ENCODE data around the gene GPR108.
"Not testable (repeated sequence)": the region's sequence is repeated elsewhere in the genome, so short reads cannot be mapped to it uniquely, and the experiment has no call there.

The GPR108 gene

DNA sequence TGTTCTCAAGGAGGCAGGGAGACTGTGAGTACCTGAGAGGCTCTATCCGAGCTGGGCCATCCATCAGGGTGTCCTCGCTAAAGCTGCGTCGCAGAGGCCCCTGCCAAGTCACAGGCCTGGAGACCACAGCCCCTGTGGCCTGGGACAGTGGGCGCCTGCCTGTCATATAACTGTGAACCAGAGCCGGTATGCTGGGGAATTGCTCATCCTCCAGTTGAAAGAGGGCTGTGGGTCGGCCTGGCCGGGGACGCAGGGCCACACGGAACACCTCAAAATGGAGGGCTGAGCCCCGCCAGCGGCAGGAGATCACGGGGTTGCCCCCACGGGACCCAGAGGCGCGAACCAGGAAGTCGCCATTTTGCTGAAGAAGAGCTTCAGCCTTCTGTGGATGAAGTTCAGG lies 23.2 kb upstream of the GPR108 start:
- no peak for DNase-seq

- no peak for DNase-seq
These were observed 17.5 kb upstream of the GPR108 start for GRCh38 chr19:6754653-6755463.

DNA sequence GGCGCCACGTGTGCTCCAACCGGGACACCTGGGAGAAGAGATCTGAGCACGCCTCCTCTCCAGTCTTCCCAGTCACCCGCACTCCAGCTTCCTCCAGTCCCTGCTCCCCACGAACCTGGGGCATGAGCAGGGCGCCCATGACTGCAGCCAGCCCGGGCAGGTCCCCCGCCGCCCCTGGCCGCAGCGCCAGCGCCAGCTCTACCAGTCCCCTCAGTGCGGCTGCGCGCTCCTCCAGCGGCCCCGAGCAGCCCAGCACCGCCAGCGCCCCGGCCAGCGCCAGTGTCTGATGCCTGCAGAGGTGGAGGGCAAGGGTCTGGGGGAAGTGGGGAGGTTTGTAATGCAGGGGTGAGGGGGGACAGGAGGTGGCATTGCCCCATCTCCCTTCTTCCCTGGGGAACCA lies 16.8 kb upstream of the GPR108 start:
- no peak for DNase-seq

DNA sequence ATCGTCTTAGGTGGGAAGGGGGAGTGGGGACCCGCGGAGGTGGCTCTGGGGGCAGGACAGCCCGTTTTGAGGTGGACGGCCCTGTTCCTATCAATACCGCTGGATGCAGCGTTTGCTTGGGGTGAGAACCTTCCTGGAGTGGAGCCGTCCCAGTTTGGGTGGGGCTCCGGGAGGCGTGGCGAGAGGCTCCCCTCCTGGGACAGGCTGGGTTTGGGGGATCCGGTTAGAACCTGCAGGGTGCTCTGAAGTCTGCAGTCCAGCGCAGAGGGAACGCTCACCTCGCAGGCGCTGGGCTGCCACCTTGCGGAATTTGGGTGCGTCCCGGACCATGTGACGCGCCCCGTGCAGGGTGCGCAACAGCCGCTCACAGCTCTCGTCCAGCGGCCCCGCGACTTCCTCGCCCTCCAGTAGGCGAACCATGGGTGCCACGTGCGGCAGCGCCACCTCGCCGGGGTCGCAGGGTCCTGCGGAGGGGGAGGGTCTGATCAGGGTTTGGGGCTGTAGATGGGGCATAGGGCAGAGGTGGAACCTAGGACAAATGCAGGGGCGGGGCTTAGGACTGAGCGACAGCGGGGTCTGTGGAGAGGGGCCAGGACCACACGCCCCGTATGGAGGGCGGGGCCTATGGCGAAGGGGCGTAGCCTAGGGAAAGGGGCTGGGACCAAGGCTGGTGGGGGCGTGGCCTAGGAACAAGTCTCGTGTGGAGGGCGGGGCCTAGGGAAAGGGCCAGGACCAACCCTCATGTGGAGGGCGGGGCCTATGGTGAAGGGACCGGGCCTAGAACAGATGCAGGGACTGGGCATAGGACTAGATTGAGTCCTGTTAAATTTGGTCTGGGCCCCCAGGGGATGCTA lies 16.0 kb upstream of the GPR108 start:
- DNase-seq: peak; percentile 89 to 93

DNA sequence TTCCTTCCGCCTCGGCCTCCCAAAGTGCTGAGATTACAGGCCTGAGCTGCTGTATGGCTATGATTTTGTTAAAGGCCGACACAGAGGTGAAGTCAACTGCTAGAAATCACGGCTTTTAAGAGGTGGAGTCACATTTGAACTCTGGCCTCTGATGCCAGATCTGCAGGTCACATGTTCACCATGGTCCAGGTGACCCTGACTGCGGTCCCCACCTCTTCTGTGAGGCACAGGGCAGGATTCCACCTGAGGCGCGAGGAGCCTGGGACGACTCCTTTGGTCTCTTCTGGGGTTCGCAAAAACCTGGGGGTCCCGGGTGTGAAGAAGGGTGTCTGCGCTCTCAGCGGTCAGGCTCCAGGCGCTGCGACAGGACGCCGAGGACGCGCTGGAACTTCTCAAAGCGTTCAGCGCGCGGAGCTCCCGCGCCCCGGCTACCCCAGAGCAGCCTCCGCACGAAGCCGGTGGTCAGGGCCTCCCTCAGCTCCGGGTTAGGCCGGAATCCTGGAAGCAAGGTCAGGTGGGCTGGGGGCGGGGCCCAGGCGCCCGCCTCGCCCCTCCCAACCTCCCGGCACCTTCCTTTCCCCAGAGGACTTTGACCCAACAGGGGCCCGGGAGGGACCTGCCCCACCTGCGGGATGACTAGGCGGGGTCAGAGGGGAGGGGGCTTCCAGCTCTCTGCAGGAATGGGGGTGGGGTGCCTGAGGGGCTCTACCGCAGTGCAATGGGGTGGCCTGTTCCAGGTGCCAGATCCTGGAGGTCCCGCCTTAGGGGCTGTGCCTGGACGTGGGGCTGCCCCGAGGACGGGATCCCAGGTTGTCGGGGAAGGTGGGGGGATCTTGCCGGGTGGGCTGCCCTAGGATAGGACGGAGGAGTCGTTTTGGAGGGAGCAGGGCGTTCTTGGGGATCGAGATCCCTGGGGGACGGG lies 15.1 kb upstream of the GPR108 start:
- no peak for DNase-seq

GRCh38 chr19:6751189-6751588 lies 13.8 kb upstream of the GPR108 start:
- DNase-seq: no peak

GRCh38 chr19:6750062-6750461 lies 12.7 kb upstream of the GPR108 start:
- DNase-seq: no peak

GRCh38 chr19:6748543-6748942 lies 11.2 kb upstream of the GPR108 start:
- not testable (repeated sequence) for DNase-seq

- no peak for DNase-seq
These were observed 8.6 kb upstream of the GPR108 start for GRCh38 chr19:6745965-6746364.

DNA sequence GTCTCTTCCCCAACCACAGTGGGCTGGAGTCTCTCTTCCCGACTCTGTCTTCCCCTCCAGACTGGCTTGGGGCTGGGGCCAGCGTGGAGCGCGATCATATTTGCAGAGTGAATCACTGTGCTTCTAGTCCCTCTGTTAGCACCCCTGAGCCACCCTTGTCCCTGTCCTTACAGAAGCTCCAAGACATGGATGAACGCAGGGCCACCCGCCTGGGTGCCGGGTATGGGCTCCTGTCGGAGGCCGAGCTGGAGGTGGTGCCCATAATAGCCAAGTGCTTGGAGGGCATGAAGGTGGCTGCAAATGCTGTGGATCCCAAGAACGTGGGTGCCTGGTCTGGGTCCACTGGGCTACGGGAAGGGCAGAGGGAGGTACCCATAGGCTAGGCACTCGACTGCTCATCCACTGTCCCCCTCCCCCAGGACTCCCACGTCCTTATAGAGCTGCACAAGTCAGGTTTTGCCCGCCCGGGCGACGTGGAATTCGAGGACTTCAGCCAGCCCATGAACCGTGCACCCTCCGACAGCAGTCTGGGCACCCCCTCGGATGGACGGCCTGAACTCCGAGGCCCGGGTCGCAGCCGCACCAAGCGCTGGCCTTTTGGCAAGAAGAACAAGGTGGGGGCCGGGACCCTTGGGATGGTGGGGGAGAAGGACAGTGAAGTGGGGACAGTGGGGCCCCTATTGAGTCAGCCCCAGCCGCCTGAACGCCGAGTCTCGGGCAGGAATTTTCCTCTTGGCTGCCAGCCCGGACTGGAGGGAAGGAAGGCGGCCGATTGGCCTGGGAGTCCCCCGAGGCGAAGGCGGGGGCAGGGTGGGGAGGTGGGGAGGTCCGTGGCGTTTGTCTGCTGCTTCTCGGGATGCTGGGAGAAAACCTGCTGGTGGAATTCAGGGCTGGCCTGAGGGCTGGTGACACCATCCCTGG lies 7.3 kb upstream of the GPR108 start:
- DNase-seq: no peak

GRCh38 chr19:6743714-6744380 lies 6.5 kb upstream of the GPR108 start:
- no peak for DNase-seq

GRCh38 chr19:6743066-6743465 lies 5.7 kb upstream of the GPR108 start:
- no peak for DNase-seq

DNA sequence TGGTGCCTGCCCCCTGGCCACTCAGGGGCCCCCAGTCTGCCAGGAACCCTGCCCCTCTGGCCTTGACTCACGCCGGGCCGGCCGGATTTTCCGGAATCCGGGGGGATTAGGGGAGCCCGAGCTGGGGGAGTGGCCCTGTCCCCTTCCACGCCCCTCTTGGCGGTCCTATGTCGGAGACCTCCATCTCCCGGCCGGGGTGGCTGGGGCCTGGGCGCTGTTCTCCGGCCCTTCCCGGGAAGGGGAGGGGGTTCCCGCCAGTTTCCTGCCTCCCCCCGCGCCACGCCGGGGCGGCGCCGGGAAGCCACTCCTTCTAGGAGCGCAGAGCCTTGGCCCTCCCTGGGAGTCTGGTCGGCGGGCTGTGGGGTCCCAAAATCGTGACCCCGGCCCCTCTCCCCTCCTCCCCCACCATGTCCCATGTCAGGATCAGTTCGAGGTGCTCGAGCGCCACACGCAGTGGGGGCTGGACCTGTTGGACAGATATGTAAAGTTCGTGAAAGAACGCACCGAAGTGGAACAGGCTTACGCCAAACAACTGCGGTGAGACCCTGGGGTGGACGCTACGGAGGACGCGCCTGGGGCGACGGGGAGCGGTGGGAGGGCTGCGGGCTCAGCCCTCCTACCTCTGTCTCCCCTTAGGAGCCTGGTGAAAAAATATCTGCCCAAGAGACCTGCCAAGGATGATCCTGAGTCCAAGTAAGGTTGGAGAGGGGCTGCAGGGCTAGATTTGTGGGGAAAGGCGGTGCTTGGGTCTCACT lies 3.4 kb upstream of the GPR108 start:
- DNase-seq: no peak

DNA sequence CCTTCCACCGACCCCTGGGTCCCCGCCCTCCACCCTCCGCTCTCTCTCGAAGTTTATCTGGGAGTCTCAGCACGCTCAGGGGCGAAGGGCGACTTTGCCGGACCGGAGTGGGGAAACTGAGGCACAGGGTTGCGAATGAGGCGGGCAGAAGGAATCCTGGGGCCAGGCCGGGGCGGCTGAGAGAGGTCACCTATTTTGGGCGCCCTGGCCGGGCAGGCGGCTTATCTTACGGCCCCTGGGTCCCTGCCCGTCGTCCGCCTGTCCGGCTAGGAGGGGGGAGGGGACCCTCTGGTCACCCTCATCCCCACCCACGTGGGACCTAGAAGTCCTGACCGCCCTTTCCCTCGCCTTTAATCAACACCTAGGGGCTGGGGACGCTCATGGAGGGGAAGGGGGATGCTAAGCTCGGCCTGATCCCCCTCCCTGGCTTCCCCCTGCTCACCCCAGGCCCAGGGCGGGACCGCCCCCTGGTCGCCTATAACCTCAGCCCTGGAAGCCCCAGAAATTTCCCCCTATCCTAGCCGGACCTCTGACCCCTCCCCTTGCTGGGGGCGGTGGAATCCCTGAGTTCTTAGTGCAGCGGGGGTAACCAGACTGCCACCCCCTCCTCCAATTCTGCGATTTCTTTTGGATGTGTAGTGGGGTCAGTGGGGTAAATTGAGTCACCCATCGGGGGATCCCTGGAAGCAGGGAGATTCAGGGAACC lies 2.7 kb upstream of the GPR108 start:
- no peak for DNase-seq

DNA sequence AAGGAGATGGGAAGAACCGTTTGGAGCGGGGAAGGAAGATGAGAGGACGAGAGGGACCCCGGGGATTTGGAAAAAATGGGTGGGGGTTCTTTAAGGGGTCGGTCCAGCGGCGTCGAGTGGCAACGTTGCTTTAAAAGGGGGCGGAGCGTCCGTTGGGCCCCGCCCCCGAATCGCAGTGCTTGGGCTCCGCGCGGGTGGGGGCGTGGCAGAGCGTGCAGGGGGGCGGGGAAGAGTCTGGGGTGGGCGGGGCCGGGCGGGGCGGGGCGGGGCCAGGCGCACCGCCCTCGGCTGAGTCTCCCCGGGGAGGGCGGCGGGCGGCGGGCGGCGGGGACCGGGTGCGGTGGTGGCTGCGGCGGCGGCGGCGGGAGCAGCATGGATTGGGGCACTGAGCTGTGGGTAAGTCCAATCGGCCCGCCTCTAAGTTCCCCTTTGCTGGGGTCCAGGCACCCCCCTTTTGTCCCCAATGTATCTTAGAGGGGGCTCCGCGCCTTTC lies 2.1 kb upstream of the GPR108 start, which contains the start of gene TRIP10:
TSS of gene TRIP10 (plus strand) at position 291 of the 493 bp plus-strand sequence. CDS start at position 373, 82 bp downstream.
- DNase-seq: peak; percentile 60 to 64

GRCh38 chr19:6738787-6739389 lies 1.5 kb upstream of the GPR108 start:
- no peak for DNase-seq

GRCh38 chr19:6737873-6738786 lies 750 bp upstream of the GPR108 start:
- peak; percentile 92 to 96 for DNase-seq

- no peak for DNase-seq
These were observed 480 bp downstream of the GPR108 start for GRCh38 chr19:6736917-6737283.

Data from Kasumi-1 (cell line).